Right cardiac atrium (tissue), 5 donors: ENCODE data around the gene CCDC200. TPM values are rescaled to one million over a fixed set of nuclear protein-coding genes. Genes with fewer than 3 reads are reported as not detected.

Source experiments
- ATAC-seq, 2 donors: fragments of 200-7000 bp; cut with Tn5 transposase; one replicate each; pipeline versions ENCODE4 v1.8.0 to v1.9.1; 2020; ENCODE audit warnings: moderate library complexity in 2 of 2, mild to moderate bottlenecking in 1 of 2
- DNase-seq, 3 donors: peaks; one replicate each; pipeline ENCODE4 v3.0.0-alpha.2; 2020
- H3K27ac ChIP-seq: one replicate; pipeline ENCODE4 v1.5.1; 2013; ENCODE audit warnings: mild to moderate bottlenecking, low read length, control low read depth, moderate library complexity
- H3K27me3 ChIP-seq: one replicate; pipeline ENCODE4 v1.6.1; 2013; ENCODE audit not compliant: control insufficient read depth, insufficient read depth
- H3K4me1 ChIP-seq: one replicate; pipeline ENCODE4 v1.6.1; 2013; ENCODE audit warnings: low read length; ENCODE audit not compliant: control insufficient read depth, insufficient read depth
- H3K4me3 ChIP-seq: one replicate; pipeline ENCODE4 v1.5.1; 2013; ENCODE audit warnings: low read length, control low read depth
- H3K9me3 ChIP-seq: one replicate; pipeline ENCODE4 v1.6.1; 2013; ENCODE audit warnings: low read length; ENCODE audit not compliant: control insufficient read depth
- WGBS: extraction: QIAGEN DNeasy Blood & Tissue Kit; methylation state at CpG from one replicate; pipeline ENCODE4 v1.1.7; 2013; 5-methylcytosine and 5-hydroxymethylcytosine counted together
- intact Hi-C, 4 donors: fragments of 100-400 bp; cut with DNase I; formaldehyde crosslinking; loops; one replicate each; pipeline versions ENCODE4 v1.11.0 to v1.14.0; 2022 to 2023
- polyA plus RNA-seq: library from polyadenylated mRNA; stranded (reverse); fragments of 200-250 nt; gene quantifications from one replicate; pipeline ENCODE4 v1.2.3, GENCODE V29; 2013
- total RNA-seq, 4 donors: library from RNA; stranded (reverse); fragmentation: NEBNext Ultra II Directional; extraction: Animal tissue kit (Norgen Biotek cat#: 25700); gene quantifications; one replicate each; pipeline ENCODE4 v1.2.1, GENCODE V29; 2021
- donor health status: healthy with polysubstance abuse.
- donor health status: DM: no; HTN: yes; CAD: no.
- donor health status: DM: no; HTN: no; CAD: no.
- donor health status: DM: no; HTN: yes; CAD: no; lungs with severe emphysema.
- donor health status: DM: yes; HTN: yes; CAD: no.

Gene CCDC200
- total and polyA plus RNA-seq, 5 donors, result 0.16 TPM; not detected in 4

DNA sequence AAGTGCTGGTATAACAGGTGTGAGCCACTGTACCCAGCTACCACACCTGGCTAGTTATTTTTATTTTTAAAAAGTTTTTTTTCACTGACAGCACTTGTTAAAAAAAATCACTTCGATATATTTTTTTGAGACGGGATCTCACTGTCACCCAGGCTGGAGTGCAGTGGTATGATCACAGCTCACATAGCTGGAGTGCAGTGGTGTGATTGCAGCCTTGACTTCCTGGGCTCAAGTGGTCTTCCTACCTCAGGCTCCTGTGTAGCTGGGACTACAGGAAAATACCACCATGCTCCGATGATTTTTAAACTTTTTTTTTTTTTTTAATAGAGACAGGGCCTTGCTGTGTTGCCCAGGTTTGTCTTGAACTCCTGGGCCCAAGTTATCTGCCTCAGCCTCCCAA lies 44.5 kb downstream of the CCDC200 start:
- no peak for ATAC-seq
- WGBS, result 92% methylated on average over 3 of the region's 3 CpGs

DNA sequence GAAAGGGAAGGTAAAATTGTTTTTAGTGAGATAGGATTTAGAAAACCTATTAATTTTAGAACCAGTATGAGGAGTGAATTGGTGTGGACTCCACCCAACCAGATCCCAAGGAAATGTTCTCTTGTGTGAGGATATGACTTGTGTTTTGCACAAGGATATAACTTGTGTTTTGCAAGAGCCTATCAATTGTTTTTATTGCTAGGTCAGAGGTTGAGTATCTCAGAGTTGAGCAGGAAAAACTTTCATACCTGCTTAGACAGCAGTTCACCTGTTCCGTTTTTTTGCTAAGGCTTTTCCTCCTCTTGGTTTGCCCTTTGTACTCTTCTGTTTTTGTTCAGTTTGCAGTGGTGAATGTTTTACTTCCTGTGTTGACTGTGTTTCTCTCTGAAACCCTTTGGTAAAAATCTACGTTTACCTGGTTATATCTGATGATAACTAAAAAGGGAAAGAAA lies 52.3 kb downstream of the CCDC200 start:
- 63% methylated on average over 2 of the region's 2 CpGs for WGBS
- intact Hi-C loops, result loop anchor here in 1 of 4 donors (10.0 kb wide), 1 partner anchor 151 kb away; the partner anchor contains the start of genes RND2 and VAT1
- H3K4me1 ChIP-seq, result no peaks in the 10 kb centered on the region

More for the DNA sequence above, 44.5 kb downstream of the CCDC200 start:
- H3K27ac ChIP-seq, result no peak overlapping the region
- H3K27me3 ChIP-seq, result no peaks in the 10 kb centered on the region
- H3K4me3 ChIP-seq, result no peak overlapping the region
- intact Hi-C loops, result no loop called here
- no peaks in the 10 kb centered on the region for H3K9me3 ChIP-seq
- DNase-seq, result no peak
- no peaks in the 10 kb centered on the region for H3K4me1 ChIP-seq

DNA sequence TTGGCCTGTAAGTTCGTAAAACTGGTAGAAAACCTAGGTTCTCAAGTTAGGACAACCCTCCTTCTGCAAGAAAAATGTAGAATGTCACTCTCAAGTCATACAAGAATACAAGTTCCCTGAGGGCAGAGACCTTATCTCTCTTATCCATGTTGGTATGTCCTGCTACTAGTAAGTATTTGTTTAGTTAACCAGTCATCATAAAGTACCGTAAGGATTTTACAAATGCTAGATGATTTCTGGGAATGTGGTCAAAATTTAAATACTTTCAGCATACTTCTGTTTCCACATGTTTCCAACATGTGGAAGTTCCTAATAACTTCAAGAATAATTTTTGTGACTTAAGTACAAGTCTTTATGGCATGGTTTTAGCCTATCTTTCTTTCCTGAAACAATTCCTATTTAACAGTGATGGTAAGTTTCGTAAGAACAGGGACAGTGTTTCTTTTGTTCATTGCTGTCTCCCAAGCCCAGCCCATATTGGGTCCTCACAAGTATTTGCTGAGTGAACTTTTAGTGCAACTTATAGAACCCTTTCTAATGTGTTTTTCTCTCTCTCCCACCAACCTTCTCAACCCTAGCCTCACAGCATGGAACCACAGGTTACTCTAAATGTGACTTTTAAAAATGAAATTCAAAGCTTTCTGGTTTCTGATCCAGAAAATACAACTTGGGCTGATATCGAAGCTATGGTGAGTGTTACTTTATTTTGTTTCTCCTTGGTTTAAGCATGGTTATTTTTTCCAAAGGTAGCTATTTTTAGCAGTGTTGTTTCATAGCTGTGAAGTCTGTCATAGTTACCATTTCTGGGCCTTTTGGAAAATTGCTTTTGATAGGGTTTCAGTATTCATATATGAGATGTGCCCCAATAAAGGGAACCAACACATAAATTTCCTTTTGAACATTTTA lies 53.0 kb downstream of the CCDC200 start:
- intact Hi-C loops, result loop anchor here in 2 of 4 donors (2.0 to 10.0 kb wide), 2 partner anchors 31 to 151 kb away; partner anchors contain the start of genes RND2 (in 1 of the 2) and VAT1 (in 1 of the 2)
- no peak for ATAC-seq
- no peak for DNase-seq
- 58% methylated on average over 4 of the region's 4 CpGs for WGBS
- H3K4me1 ChIP-seq, result no peaks in the 10 kb centered on the region
- H3K27me3 ChIP-seq, result no peaks in the 10 kb centered on the region
- H3K9me3 ChIP-seq, result no peaks in the 10 kb centered on the region
- H3K27ac ChIP-seq, result no peak overlapping the region
- no peak overlapping the region for H3K4me3 ChIP-seq

More for the DNA sequence above, 52.3 kb downstream of the CCDC200 start:
- Histone ChIP-seq H3K27me3 (no peaks in the 10 kb centered on the region), H3K4me3 (no peak overlapping the region), H3K27ac (no peak overlapping the region), H3K9me3 (no peaks in the 10 kb centered on the region)
- DNase-seq, result no peak
- ATAC-seq, result no peak

GRCh38 chr17:43171586-43172487 lies 56.6 kb downstream of the CCDC200 start:
- 9% methylated on average over 12 of the region's 12 CpGs for WGBS
- Histone ChIP-seq H3K4me3 (peak overlapping the region; percentile 91), H3K4me1 (no peaks in the 10 kb centered on the region), H3K9me3 (no peaks in the 10 kb centered on the region), H3K27ac (peak overlapping the region; percentile 100), H3K27me3 (no peaks in the 10 kb centered on the region)
- ATAC-seq (no peak), DNase-seq (peak in 2 of 3 donors; percentile 33 to 60)
- intact Hi-C loops, result loop anchor here in 1 of 4 donors (10.0 kb wide), 1 partner anchor 147 kb away; the partner anchor contains the start of genes RND2 and VAT1

Other genes starting within 250 kb of the CCDC200 start
- 10 to 100 TPM; 31.3 to 44.4 (median 34.5) TPM for gene PTGES3L, start 248.5 kb downstream of the CCDC200 start, total RNA-seq
- 60.3 TPM for gene PTGES3L, start 248.5 kb downstream of the CCDC200 start, polyA plus RNA-seq
- 10 to 100 TPM in 3 of 4 donors, 1 to 10 TPM in 1; 9.8 to 14.4 (median 10.7) TPM for gene RUNDC1, start 248.1 kb downstream of the CCDC200 start, total RNA-seq
- 6.7 TPM for gene RUNDC1, start 248.1 kb downstream of the CCDC200 start, polyA plus RNA-seq
- 100 to 1,000 TPM; 651 to 877 (median 735) TPM for gene RPL27, start 230.2 kb downstream of the CCDC200 start, total RNA-seq
- gene RPL27, start 230.2 kb downstream of the CCDC200 start, polyA plus RNA-seq, result 2,068 TPM
- 10 to 100 TPM; 15.1 to 20.3 (median 19.5) TPM for gene IFI35, start 221.8 kb downstream of the CCDC200 start, total RNA-seq
- 19.1 TPM for gene IFI35, start 221.8 kb downstream of the CCDC200 start, polyA plus RNA-seq
- 100 to 1,000 TPM in 1 of 4 donors, 10 to 100 TPM in 3; 85.9 to 107 (median 93.7) TPM for gene VAT1, start 206.2 kb downstream of the CCDC200 start, total RNA-seq
- gene VAT1, start 206.2 kb downstream of the CCDC200 start, polyA plus RNA-seq, result 71.6 TPM
- gene RND2, start 203.4 kb downstream of the CCDC200 start, total RNA-seq, result 1 to 10 TPM; 2.9 to 5.3 (median 4.2) TPM
- gene RND2, start 203.4 kb downstream of the CCDC200 start, polyA plus RNA-seq, result 3.2 TPM
- 10 to 100 TPM in 1 of 4 donors, 1 to 10 TPM in 3; 4.3 to 10.9 (median 8.0) TPM for gene BRCA1, start 103.3 kb downstream of the CCDC200 start, total RNA-seq
- gene BRCA1, start 103.3 kb downstream of the CCDC200 start, polyA plus RNA-seq, result 2.7 TPM
- 10 to 100 TPM; 83.7 to 98.2 (median 90.9) TPM for gene NBR1, start 57.4 kb downstream of the CCDC200 start, total RNA-seq
- gene NBR1, start 57.4 kb downstream of the CCDC200 start, polyA plus RNA-seq, result 39.4 TPM
- gene TMEM106A, start 16.7 kb downstream of the CCDC200 start, total RNA-seq, result 1 to 10 TPM; 4.9 to 8.7 (median 6.7) TPM
- gene TMEM106A, start 16.7 kb downstream of the CCDC200 start, polyA plus RNA-seq, result 2.8 TPM
- gene RNU2-1, start 5.4 kb upstream of the CCDC200 start, total RNA-seq, result 1,000 to 10,000 TPM; 4,539 to 8,032 (median 6,851) TPM
- not detected for gene RNU2-1, start 5.4 kb upstream of the CCDC200 start, polyA plus RNA-seq
- 10 to 100 TPM; 10.8 to 24.5 (median 18.0) TPM for gene ARL4D, start 170.4 kb upstream of the CCDC200 start, total RNA-seq
- gene ARL4D, start 170.4 kb upstream of the CCDC200 start, polyA plus RNA-seq, result 13.0 TPM